A673 (cell line): Measurements from ENCODE around the gene EML6. TPM values are rescaled to one million over a fixed set of nuclear protein-coding genes. Genes with fewer than 3 reads are reported as not detected.
"Not testable (repeated sequence)": the region's sequence is repeated elsewhere in the genome, so short reads cannot be mapped to it uniquely, and the experiment has no call there.

Experiments used
- BruUV-seq: library from RNA; stranded (reverse); fragments of 400-500 nt; replicated peaks from 2 replicates; lab custom pipeline; 2021; lab: Mats Ljungman, UMichigan
- CTCF ChIA-PET: fragments of 300-600 bp; sonication (Branson Sonifier 250); formaldehyde crosslinking; loops from one replicate; lab custom pipeline; 2022; ENCODE audit warnings: antibody characterized with exemption; lab: Charles Lee
- POLR2A ChIA-PET: fragments of 300-600 bp; sonication (Branson Sonifier 250); formaldehyde crosslinking; loops from one replicate; lab custom pipeline; 2022; ENCODE audit warnings: antibody characterized with exemption; ENCODE audit not compliant: low non-redundant PET; lab: Charles Lee
- DNase-seq: peaks from one replicate; pipeline ENCODE4 v3.0.0-alpha.2; 2015; ENCODE audit warnings: low spot score
- H3K27ac ChIP-seq: fragments of 200-600 bp; sonication (generic); 2 replicates; pipeline ENCODE4 v1.5.1; 2016; ENCODE audit warnings: mixed run types, low read depth, mild to moderate bottlenecking, mixed read lengths, antibody characterized with exemption, low read length; ENCODE audit not compliant: poor library complexity, severe bottlenecking
- H3K27me3 ChIP-seq: fragments of 200-600 bp; sonication (generic); replicated peaks from 2 replicates; pipeline ENCODE4 v1.6.1; 2017; ENCODE audit warnings: mixed run types, low read depth, mild to moderate bottlenecking, mixed read lengths, antibody characterized with exemption, low read length; ENCODE audit not compliant: insufficient read depth, poor library complexity
- H3K36me3 ChIP-seq: fragments of 200-600 bp; sonication (generic); 2 replicates; pipeline ENCODE4 v1.6.1; 2016; ENCODE audit warnings: mixed run types, mild to moderate bottlenecking, mixed read lengths, antibody characterized with exemption, low read length; ENCODE audit not compliant: insufficient read depth, poor library complexity, severe bottlenecking
- H3K4me1 ChIP-seq: fragments of 200-600 bp; sonication (generic); 2 replicates; pipeline ENCODE4 v1.6.1; 2017; ENCODE audit warnings: mixed run types, mild to moderate bottlenecking, mixed read lengths, antibody characterized with exemption, low read length; ENCODE audit not compliant: insufficient read depth, poor library complexity, severe bottlenecking
- H3K4me3 ChIP-seq: fragments of 200-600 bp; sonication (generic); 2 replicates; pipeline ENCODE4 v1.5.1; 2016; ENCODE audit warnings: low read depth, mixed run types, mild to moderate bottlenecking, mixed read lengths, low read length; ENCODE audit not compliant: poor library complexity, severe bottlenecking
- H3K9me3 ChIP-seq: fragments of 200-600 bp; sonication (generic); 2 replicates; pipeline ENCODE4 v1.6.1; 2016; ENCODE audit warnings: mixed run types, low read depth, mild to moderate bottlenecking, mixed read lengths, antibody characterized with exemption, low read length; ENCODE audit not compliant: poor library complexity, severe bottlenecking
- EZH2 ChIP-seq: fragments of 200-600 bp; sonication (generic); IDR thresholded peaks from 2 replicates; pipeline ENCODE4 v1.6.1; 2017; ENCODE audit warnings: borderline replicate concordance, low read depth, mild to moderate bottlenecking, mixed read lengths, antibody characterized with exemption, low read length; ENCODE audit not compliant: poor library complexity, severe bottlenecking
- intact Hi-C: fragments of 100-400 bp; cut with micrococcal nuclease; formaldehyde crosslinking; loops from one replicate; pipeline ENCODE4 v1.10.0; 2022; ENCODE audit not compliant: unreplicated experiment
- total RNA-seq: library from RNA; stranded (reverse); gene quantifications from 2 replicates; pipeline ENCODE4 v1.2.3, GENCODE V29; 2021
- TF ChIP-seq, protein P1 (sequence below): fragments of 300-800, 200-600 bp; sonication (generic); conservative IDR thresholded peaks from 2 replicates; pipeline ENCODE4 v1.5.1; 2017; ENCODE audit warnings: low read depth, mild to moderate bottlenecking, antibody characterized with exemption, low read length, moderate library complexity, mixed read lengths

The EML6 gene
- total RNA-seq, 1 experiment from 2014 or later, result 1.9 TPM

DNA sequence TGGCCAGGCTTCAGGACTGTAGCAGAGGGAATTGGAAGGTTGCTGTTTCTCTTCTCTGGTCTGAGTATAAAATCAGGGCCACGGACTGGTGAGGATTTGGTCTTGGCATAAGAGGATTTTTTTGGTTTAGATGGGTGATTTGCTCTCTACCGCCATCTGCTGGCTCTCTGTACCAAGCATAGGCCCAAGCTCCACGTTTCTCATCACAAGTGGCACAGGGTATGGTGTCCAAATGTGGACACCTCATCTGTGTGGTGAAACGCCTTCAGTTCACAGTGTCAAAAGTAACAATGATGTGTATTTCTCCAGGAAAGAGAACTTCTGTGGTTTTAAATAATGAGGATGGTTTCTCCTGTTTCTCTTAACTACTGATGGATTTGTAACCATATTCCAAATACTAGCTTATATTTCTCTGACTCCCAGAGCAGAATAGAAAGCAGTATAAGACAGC is 115.1 kb downstream of the EML6 start:
- intact Hi-C loops, result loop anchor here (5.0 kb wide), 3 partner anchors 76 to 731 kb away; partner anchors contain the start of gene EML6

GRCh38 chr2:54839461-54840255 is 116.2 kb downstream of the EML6 start:
- ChIA-PET CTCF (interaction anchor here (0.6 to 2.8 kb wide), 6 partner anchors 21 to 733 kb away, joined by 3 to 9 read pairs (median 5); no protein-coding TSS in a partner anchor), POLR2A (interaction anchor here (0.6 kb wide), 1 partner anchor 322 kb away, joined by 4 read pairs; no protein-coding TSS in a partner anchor)
- H3K9me3 ChIP-seq, result no peaks in the 10 kb centered on the region
- DNase-seq, result peak; percentile 18
- TF ChIP-seq EZH2, result no peak
- TF ChIP-seq, protein P1, sequence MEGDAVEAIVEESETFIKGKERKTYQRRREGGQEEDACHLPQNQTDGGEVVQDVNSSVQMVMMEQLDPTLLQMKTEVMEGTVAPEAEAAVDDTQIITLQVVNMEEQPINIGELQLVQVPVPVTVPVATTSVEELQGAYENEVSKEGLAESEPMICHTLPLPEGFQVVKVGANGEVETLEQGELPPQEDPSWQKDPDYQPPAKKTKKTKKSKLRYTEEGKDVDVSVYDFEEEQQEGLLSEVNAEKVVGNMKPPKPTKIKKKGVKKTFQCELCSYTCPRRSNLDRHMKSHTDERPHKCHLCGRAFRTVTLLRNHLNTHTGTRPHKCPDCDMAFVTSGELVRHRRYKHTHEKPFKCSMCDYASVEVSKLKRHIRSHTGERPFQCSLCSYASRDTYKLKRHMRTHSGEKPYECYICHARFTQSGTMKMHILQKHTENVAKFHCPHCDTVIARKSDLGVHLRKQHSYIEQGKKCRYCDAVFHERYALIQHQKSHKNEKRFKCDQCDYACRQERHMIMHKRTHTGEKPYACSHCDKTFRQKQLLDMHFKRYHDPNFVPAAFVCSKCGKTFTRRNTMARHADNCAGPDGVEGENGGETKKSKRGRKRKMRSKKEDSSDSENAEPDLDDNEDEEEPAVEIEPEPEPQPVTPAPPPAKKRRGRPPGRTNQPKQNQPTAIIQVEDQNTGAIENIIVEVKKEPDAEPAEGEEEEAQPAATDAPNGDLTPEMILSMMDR, result no peak
- no TSS peak for BruUV-seq
- peaks cover 11% of the 10 kb centered on the region for H3K4me1 ChIP-seq
- no peak overlapping the region for H3K27ac ChIP-seq
- H3K27me3 ChIP-seq, result no peaks in the 10 kb centered on the region
- no peak overlapping the region for H3K4me3 ChIP-seq
- H3K36me3 ChIP-seq, result no peaks in the 10 kb centered on the region
- intact Hi-C loops, result loop anchor here (5.0 kb wide), 3 partner anchors 77 to 732 kb away; partner anchors contain the start of gene EML6

More for the DNA sequence above, 115.1 kb downstream of the EML6 start:
- Histone ChIP-seq H3K27me3 (no peaks in the 10 kb centered on the region), H3K9me3 (no peaks in the 10 kb centered on the region), H3K27ac (no peak overlapping the region), H3K4me1 (peaks cover 11% of the 10 kb centered on the region), H3K36me3 (no peaks in the 10 kb centered on the region), H3K4me3 (no peak overlapping the region)
- POLR2A ChIA-PET, result no interaction called here
- CTCF ChIA-PET, result interaction anchor here (0.6 to 2.8 kb wide), 7 partner anchors 22 to 732 kb away, joined by 3 to 9 read pairs (median 4); no protein-coding TSS in a partner anchor
- TF ChIP-seq, protein P1, result peak; percentile 90
- TF ChIP-seq EZH2, result no peak
- DNase-seq, result peak; percentile 81
- BruUV-seq, result no TSS peak

DNA sequence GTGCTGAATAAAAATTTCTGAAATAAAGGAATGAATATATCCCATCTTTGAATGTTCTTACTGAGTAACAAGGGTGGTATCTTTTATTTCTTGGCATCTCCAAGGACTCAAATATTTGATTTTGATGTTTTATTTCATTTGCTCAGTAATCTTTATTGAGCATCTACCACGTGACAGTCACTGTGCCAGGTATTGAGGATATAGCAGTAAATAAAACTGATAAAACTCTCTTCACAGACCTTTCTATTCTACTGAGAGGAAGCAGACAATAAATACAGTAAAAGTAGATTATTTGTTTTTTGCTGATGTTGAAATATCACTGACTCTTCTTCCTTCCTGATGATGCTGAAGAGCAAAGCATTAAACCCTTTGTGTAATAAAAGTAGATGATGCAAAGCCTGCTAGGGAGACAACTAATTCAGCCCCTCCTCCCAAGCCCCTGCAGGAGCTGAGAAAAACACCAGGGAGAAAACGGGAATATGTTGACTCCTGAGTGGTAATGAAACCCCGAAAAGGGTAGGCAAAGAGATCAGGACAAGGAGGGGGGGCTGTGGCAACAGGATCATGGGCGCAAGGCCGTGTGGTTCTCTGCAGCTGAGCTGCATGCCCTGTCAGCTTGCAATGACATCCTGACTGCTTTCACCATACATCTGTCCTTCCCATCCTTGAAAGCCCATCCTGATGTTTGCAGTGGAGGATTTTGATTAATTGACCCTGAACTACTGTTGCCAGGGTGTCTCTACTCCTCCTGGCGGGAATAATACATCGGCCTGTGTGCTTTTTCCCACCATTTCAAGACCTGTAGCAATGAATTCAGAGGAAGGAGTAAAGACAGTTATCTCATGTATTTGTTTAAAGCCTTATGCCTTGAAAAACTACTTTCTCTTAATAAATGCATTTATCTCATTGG is 117.4 kb downstream of the EML6 start:
- BruUV-seq, result no TSS peak
- no peaks in the 10 kb centered on the region for H3K27me3 ChIP-seq
- H3K9me3 ChIP-seq, result no peaks in the 10 kb centered on the region
- H3K27ac ChIP-seq, result no peak overlapping the region
- H3K4me1 ChIP-seq, result peaks cover 11% of the 10 kb centered on the region
- no peaks in the 10 kb centered on the region for H3K36me3 ChIP-seq
- DNase-seq, result no peak
- no peak overlapping the region for H3K4me3 ChIP-seq
- intact Hi-C loops, result no loop called here
- POLR2A ChIA-PET, result interaction anchor here (0.6 kb wide), 1 partner anchor 321 kb away, joined by 4 read pairs; no protein-coding TSS in a partner anchor
- CTCF ChIA-PET, result interaction anchor here (1.4 to 2.8 kb wide), 2 partner anchors 175 to 734 kb away, joined by 5 to 8 read pairs; no protein-coding TSS in a partner anchor
- TF ChIP-seq, protein P1, result no peak
- no peak for TF ChIP-seq EZH2

GRCh38 chr2:54841500-54841899 is 118.0 kb downstream of the EML6 start:
- DNase-seq, BruUV-seq, H3K27me3 ChIP-seq, H3K36me3 ChIP-seq, POLR2A ChIA-PET, H3K4me1 ChIP-seq, intact Hi-C loops, H3K9me3 ChIP-seq, CTCF ChIA-PET, H3K27ac ChIP-seq, H3K4me3 ChIP-seq: not testable (repeated sequence)
